HG03575 (cell line): ENCODE results near the gene PPME1.

Experiments
- ATAC-seq: cut with Tn5 transposase; IDR thresholded peaks from one replicate; pipeline ENCODE4 v1.9.1; 2021; ENCODE audit not compliant: unreplicated experiment, insufficient number of reproducible peaks, low FRiP score; ENCODE audit errors: extremely low read depth

Gene PPME1

DNA sequence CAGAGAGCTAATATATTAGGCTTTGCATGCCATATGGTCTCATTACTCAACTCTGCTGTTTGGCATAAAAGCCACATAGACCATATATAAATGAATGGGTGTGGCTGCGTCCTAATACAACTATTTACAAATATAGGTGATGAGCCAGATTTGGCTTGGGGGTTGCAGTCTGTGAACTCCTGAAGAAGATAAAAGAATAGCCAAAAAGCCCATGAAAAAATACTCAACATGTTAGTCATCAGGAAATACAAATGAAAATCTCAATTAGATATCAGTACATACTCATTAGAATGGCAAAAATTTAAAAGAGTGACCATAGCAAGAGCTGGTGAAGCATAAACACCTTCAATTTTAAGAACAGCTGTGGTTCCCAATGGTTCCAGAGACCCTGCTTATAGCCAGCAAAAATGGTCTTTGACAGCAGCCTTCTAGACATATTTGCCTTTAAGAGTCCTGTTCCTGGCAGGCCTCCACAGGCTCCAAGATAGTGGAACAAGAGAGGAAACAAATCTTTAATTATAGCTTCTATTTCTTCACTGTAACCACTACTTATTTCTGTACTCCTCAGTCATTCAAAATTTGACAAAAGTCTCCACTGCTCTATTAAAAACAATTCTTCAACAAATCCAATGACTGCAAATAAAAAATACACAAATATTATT lies 16.3 kb upstream of the PPME1 start:
- no peak for ATAC-seq

GRCh38 chr11:74157169-74157568 lies 13.9 kb upstream of the PPME1 start:
- ATAC-seq: no peak

- ATAC-seq: no peak
Observed at GRCh38 chr11:74159642-74160041, 11.4 kb upstream of the PPME1 start.

DNA sequence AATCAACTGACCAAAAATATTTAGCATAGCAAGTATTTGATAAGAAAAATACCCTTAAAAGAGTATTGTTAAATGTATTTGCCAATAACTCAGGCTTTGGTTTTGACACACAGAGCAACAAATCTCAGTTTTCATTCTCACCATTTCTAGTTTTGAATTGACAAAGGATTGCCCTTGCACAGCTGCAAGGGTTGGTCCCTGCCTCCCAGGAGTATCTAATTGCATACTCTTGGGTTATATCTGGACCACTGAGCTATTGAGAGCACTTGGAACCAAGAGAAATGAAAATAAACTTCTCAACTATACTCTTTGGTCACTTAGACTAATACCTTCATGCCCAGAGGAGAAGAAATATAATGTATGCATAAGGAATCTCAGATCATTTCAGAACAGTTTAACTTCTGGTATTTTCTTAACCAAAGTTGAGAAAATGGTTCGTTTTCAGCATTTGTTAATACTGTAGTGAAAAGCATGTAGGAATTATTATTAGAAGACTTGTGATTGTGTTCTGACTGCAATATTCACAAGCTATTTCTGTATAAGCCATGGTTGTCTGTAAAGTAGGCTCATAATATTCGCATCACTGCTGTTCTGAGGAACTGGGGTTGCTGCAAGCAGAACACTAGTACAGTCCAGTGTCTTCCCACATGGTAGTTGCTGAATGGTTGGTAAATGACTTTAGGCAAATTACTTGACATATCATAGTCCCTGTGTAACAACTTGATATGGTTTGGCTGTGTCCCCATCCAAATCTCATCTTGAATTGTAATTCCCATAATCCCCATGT lies 8.2 kb upstream of the PPME1 start:
- ATAC-seq: no peak

- no peak for ATAC-seq
Observed at GRCh38 chr11:74168838-74169237, 2.3 kb upstream of the PPME1 start.

- no peak for ATAC-seq
Observed at GRCh38 chr11:74169738-74170458, 1.2 kb upstream of the PPME1 start.

DNA sequence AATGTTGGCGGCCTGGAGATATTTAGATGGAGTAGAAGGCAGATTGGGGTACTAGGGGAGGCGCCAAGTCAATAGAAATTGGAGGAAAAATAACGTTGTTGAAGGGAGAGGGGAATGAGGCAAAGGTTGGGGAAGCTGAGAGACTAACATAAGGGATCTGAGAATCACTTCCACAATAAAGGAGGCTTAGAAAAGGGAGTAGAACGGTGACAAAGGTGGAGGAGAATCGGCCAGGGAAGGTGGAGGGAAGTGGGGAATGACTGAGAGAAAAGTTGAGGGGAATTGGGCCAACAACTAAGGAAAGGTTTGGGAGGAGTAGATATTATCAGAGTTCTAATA lies 510 bp downstream of the PPME1 start:
- no peak for ATAC-seq

DNA sequence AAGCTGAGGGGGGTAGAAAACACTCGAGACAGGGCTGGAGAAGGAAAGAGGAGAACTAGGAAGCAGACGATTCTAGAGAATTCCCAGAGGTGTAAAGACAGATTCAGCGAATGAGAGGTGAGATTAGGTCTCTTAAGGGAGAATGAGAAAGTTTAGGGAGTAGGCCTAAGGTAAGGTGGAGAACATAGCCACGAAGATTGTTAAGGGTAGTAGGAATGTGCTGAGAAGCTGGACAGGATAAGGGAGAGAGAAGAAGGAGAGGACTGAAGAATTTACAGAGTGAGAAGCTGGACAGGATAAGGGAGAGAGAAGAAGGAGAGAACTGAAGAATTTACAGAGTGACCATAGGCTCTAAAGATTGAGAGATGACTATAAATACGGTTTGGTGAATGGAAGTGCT lies 908 bp downstream of the PPME1 start:
- no peak for ATAC-seq

DNA sequence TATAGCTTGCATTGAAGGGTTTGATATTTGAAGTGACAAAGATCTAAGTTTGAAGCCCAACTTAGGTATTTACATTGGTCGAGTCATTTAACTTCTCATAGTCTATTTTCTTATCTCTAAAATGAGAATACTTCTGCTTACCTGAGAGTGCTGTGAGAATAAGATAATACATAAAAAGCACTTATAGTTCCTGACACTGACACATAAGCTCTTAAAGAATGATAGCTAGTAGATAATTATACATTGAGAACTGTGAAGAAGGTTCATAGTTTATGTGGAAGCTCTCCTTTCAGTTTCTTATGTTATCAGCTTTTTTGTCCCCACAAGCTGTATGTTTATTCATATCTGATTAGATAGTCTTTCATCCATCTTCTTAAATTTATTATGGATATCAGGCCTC lies 4.8 kb downstream of the PPME1 start:
- ATAC-seq: no peak

- no peak for ATAC-seq
Observed at GRCh38 chr11:74179234-74180052, 8.4 kb downstream of the PPME1 start.

GRCh38 chr11:74182635-74183034 lies 11.5 kb downstream of the PPME1 start:
- ATAC-seq: no peak

DNA sequence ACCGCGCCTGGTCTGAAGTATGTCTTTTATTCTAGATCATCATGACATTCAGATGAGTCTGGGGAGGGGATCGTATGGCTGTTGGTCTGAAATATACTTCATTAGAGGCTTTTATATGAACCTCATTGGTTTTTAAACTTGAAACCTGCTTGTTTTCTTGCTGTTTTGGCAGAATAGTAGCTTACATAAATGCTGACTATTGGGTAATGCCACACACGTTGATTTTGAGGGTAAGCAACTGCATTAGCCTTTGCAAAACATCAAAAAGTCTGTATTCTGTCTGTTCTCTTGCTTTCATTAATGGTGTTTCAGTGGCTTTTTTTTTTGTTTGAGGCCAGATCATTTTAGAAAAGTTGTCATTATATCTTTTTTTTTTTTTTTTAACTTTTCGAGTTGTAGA lies 14.2 kb downstream of the PPME1 start:
- no peak for ATAC-seq

DNA sequence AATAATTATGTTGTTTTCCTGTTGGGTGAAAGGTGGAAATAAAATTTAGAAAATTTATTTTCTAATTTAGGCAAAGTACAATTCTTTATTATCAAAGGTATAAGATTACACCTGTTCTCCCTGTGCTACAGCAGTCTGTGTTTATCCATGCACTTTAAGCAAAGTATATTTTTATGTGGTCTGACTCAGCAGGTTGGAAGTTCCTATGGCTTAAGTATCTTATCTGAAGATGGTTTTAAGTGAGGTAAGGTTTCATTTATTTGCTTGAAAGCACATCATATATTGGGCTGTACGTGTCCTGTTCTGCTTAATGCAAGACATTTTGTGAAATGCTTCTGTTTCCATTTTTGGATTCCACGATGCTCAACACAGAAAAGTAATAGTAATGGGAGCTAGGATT lies 14.6 kb downstream of the PPME1 start:
- ATAC-seq: no peak

DNA sequence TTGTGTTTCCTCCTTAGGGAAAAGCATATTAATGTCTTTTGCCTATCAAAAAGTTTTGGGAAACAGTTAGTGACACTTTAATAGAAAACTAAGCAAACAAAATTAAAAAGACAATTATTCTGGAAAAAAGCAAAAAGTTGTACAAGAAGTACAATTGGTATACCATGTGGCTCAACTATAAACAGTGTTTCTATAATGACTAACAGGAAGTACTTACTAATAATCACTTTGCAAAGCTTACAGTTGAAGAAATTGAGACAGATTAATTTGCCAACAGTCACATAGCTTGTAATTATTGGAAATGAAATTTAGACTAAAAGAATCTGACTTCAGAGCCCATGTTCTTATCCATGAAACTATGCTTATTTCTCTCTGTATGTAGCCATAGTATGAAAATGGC lies 24.7 kb downstream of the PPME1 start:
- ATAC-seq: no peak

- no peak for ATAC-seq
Observed at GRCh38 chr11:74196781-74197486, 25.8 kb downstream of the PPME1 start.

- ATAC-seq: no peak
Observed at GRCh38 chr11:74203966-74204365, 32.9 kb downstream of the PPME1 start.

- ATAC-seq: no peak
Observed at GRCh38 chr11:74204701-74205100, 33.6 kb downstream of the PPME1 start.

DNA sequence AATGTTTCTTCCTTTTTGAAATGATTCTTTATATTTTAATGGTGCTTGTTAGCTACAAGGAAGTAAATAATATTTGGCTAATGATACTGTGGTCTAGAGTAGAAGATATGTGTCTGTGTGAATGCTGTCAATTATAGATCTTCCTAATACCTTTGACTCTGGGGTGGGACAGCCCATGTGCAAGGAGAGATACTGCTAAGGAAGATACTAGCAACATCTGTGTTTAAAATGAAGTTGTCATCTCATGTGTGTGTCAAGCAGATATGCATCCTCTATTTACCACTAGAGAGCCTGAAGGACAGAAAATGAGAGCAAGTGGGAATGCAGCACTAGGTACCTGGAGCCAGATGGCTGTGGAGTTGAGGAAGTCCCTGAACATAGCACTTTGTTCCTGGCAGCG lies 34.1 kb downstream of the PPME1 start:
- no peak for ATAC-seq

- ATAC-seq: no peak
Observed at GRCh38 chr11:74206746-74207145, 35.7 kb downstream of the PPME1 start.
